ENCODE data around the gene FAM185A. TPM values are rescaled to one million over a fixed set of nuclear protein-coding genes. Genes with fewer than 3 reads are reported as not detected.
"Not testable (repeated sequence)": the region's sequence is repeated elsewhere in the genome, so short reads cannot be mapped to it uniquely, and the experiment has no call there.

Gene FAM185A
- total RNA-seq = 9.1 and 10.7 TPM in 2 replicates

DNA sequence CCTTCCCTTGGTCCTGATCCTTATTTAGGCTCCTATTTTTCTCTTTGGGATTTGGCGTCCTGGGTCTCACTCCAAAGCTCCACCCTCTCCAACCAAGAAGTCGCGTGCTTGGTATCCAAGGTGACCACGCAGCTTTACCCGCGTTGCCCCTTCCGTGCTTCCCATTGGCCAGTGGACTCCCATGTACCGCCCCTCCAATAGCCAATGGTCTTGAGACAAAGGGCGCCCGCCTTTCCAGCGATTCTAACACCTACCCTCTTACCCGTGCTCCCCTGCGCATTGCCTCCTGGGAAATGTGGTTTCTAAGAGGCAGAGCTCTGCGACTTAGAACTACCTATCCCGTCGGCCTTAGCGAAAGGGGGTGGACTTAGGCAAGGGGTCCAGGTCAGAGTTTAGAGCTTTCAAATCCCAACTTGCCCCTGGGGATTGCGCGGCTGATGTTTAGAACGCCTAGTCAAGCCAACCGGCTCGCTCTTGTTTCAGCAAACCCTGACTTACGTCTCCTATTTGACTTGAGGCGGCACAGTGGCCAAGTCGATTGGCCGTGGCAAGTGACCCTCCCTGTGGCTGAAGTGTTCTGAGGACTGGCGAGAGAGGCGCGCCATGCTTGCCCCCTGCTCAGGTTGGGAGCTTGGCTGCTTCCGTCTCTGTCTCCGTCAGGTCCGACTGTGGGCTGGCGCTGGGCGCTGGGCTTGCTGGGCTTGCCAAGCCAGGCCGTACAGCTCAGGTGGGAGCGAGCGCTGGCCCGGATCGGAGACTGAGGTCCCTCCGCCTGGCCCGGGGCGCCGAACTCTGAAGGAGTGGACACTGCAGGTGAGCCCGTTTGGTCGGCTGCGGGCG, at the start of gene FAM185A:
FAM185A (plus strand) TSS at position 395 of the 840 bp plus-strand sequence; CDS start at position 604, 209 bp downstream.
- Mint-ChIP-seq H3K27ac (peak within 1 kb of the TSS; percentile 85), H3K4me3 (peak within 1 kb of the TSS; percentile 79), H3K4me1 (ENCODE audit: low read depth) (peaks cover 18% of the 10 kb centered on the region)
- intact Hi-C loops (cut with micrococcal nuclease) = loop anchor here (1.0 to 5.0 kb wide), 4 partner anchors 325 to 593 kb away; partner anchors contain the start of genes DNAJC2, FBXL13, NAPEPLD and PMPCB
- not testable (repeated sequence) for H3K36me3 Mint-ChIP-seq (ENCODE audit: low read depth); H3K27me3 Mint-ChIP-seq (ENCODE audit: insufficient read depth); H3K9me3 Mint-ChIP-seq
- peak; percentile 94 for DNase-seq (ENCODE audit: low spot score)

DNA sequence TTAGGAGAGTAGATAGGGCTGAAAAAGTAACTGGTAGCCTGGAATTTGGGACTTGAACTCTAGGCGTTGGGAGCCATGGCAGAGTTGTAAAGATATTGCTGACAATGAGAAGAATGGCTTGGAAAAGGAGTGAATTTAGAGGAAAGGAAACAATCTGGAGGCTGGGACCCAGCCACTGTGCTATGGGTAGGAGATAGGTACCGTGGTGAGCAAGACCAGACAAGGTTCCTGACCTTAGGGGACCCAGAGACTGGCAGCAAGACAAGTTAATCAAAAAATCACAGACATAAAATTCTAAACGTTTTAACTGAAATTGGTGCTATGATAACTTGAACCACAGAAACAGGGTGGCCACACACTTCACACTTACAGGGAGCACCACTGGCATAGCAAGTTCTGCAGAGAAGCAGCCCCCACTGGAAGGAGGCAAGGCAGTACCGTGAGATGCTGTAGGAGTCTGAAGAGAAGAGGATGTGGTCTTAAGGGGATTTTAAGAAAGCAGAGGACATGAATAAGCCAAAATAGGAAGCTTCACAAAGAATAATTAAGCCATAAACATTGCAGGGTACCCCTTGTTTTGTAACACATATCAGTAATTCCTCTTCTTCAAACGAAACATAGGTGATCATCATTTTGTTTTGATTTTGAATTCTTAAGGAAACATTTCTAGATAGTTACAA, 35.6 kb upstream of the FAM185A start:
- Mint-ChIP-seq H3K4me3 (peak overlapping the region; percentile 62), H3K27ac (peak overlapping the region; percentile 86)
- H3K27me3 Mint-ChIP-seq (ENCODE audit: insufficient read depth); intact Hi-C loops (cut with micrococcal nuclease); H3K36me3 Mint-ChIP-seq (ENCODE audit: low read depth); H3K9me3 Mint-ChIP-seq; H3K4me1 Mint-ChIP-seq (ENCODE audit: low read depth): not testable (repeated sequence)
- DNase-seq (ENCODE audit: low spot score) = peak; percentile 11

DNA sequence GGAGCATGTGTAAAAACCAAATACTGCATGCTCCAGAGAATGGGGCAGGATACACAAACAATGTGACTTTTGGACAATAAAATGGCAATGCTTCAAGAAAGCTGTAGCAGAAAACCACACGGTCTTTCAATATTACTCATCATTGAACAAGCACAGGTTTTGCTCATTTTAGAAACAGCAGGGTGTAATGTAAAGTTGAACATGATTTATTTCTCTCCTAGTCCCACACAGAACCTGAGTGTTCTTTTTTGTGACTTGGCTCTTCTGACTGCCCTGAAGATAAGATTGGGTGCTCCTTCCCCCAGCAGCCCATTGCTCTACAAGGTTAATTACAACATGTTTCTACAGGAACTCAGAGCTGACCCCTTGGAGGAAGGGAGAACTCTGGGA, 35.1 kb upstream of the FAM185A start:
- intact Hi-C loops (cut with micrococcal nuclease); H3K27me3 Mint-ChIP-seq (ENCODE audit: insufficient read depth); H3K9me3 Mint-ChIP-seq; H3K36me3 Mint-ChIP-seq (ENCODE audit: low read depth); H3K4me1 Mint-ChIP-seq (ENCODE audit: low read depth); DNase-seq (ENCODE audit: low spot score): not testable (repeated sequence)
- H3K4me3 Mint-ChIP-seq = peak overlapping the region; percentile 62
- peak overlapping the region; percentile 86 for H3K27ac Mint-ChIP-seq

DNA sequence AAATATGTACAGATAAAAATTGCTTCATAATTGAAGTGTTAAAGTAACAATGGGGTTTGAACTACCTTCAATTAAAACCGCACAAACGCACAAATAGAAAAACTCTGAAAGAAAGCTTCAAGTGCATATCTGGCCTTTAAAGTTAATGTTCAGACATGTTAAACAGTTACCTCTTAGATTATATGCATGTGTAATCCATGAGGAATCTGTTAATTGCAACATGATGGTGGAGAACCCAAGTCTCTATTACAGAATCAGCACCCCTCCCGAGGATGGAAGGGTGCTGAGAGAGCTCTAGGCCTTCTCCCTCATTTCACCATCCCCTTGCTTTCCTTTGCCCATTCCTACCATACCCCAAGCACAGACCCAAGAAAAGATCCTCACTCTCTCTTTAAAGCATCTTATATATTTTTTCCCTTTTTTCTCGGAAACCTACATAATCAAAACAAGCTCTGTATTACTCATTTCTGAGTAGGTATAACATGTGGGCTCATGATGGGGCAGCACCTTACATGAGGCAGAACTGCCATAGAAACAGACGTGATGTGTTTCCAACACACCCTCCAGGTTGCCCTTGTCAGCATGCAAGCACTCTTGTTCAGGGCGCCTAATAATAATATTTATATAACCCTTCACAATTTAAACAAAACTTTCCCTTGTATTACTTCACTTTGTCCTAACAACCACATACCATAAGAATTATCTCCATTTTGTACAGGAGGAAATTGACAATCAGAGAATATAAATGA, 33.9 kb upstream of the FAM185A start:
- H3K4me3 Mint-ChIP-seq; intact Hi-C loops (cut with micrococcal nuclease); H3K27me3 Mint-ChIP-seq (ENCODE audit: insufficient read depth); H3K4me1 Mint-ChIP-seq (ENCODE audit: low read depth); H3K36me3 Mint-ChIP-seq (ENCODE audit: low read depth); H3K9me3 Mint-ChIP-seq; DNase-seq (ENCODE audit: low spot score): not testable (repeated sequence)
- H3K27ac Mint-ChIP-seq = peak overlapping the region; percentile 83

DNA sequence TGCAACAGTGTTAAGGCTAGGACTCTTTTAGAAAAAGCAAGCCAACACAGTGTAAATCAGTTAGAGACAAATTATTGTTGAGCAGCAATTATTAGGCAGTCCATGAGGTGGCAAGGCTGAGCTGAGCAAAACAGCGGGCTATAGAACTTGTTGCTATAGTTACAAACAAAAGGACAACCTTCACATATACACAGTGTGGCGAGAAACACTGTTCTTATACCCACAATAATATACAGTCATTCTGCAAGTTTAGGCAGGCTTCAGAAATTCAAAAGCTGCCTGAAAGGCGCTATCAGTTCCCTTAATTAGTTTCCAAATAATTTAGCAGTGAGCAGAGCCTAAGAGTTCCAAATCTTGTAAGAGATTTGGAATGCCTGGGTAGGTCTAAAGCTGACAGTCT, 33.1 kb upstream of the FAM185A start:
- H3K4me1 Mint-ChIP-seq (ENCODE audit: low read depth); H3K4me3 Mint-ChIP-seq; H3K36me3 Mint-ChIP-seq (ENCODE audit: low read depth); DNase-seq (ENCODE audit: low spot score); H3K27me3 Mint-ChIP-seq (ENCODE audit: insufficient read depth); intact Hi-C loops (cut with micrococcal nuclease); H3K9me3 Mint-ChIP-seq: not testable (repeated sequence)
- peak overlapping the region; percentile 83 for H3K27ac Mint-ChIP-seq

DNA sequence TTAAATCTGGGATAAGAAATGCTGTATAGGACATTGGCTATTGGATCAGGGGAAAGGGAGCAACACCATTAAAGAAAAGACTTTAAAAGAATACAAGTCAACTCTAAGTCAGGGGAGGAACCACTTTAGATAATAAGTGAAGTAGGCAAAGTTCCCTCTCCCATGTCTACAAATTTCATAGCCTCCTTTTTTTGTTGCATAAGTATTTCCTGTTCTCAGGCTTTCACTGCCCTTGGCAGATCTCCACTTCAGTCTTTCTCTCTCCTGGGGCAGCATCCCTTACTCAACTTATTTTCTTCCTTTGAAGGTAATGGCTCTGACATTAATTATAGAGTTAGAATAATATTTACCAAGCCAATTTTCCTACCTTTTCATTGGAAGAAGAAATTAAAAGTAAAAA, 30.3 kb upstream of the FAM185A start:
- intact Hi-C loops (cut with micrococcal nuclease); H3K4me3 Mint-ChIP-seq: not testable (repeated sequence)

DNA sequence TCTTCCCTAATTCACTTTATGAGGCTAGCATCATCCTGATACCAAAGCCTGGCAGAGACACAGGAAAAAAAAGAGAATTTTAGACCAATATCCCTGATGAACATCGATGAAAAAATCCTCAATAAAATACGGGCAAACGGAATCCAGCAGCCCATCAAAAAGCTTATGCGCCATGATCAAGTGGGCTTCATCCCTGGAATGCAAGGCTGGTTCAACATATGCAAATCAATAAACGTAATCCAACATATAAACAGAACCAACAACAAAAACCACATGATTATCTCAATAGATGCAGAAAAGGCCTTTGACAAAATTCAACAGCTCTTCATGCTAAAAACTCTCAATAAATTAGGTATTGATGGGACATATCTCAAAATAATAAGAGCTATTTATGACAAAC, 22.6 kb upstream of the FAM185A start:
- H3K9me3 Mint-ChIP-seq; H3K4me1 Mint-ChIP-seq (ENCODE audit: low read depth); H3K27ac Mint-ChIP-seq; H3K4me3 Mint-ChIP-seq; DNase-seq (ENCODE audit: low spot score); H3K36me3 Mint-ChIP-seq (ENCODE audit: low read depth); intact Hi-C loops (cut with micrococcal nuclease): not testable (repeated sequence)
- peaks cover 10% of the 10 kb centered on the region for H3K27me3 Mint-ChIP-seq (ENCODE audit: insufficient read depth)

More for the DNA sequence above, 30.3 kb upstream of the FAM185A start:
- not testable (repeated sequence) for H3K36me3 Mint-ChIP-seq (ENCODE audit: low read depth); DNase-seq (ENCODE audit: low spot score); H3K9me3 Mint-ChIP-seq; H3K27me3 Mint-ChIP-seq (ENCODE audit: insufficient read depth); H3K27ac Mint-ChIP-seq; H3K4me1 Mint-ChIP-seq (ENCODE audit: low read depth)

DNA sequence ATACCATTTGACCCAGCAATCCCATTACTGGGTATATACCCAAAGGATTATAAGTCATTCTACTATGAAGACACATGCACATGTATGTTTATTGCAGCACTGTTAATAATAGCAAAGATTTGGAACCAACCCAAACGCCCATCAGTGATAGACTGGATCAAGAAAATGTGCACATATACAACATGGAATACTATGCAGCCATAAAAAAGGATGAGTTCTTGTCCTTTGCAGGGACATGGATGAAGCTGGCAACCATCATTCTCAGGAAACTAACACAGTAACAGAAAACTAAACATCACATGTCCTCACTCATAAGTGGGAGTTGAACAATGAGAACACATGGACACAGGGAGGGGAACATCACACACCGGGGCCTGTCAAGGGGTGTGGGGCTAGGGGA, 19.1 kb upstream of the FAM185A start:
- H3K36me3 Mint-ChIP-seq (ENCODE audit: low read depth); H3K27me3 Mint-ChIP-seq (ENCODE audit: insufficient read depth); H3K4me1 Mint-ChIP-seq (ENCODE audit: low read depth); DNase-seq (ENCODE audit: low spot score); H3K4me3 Mint-ChIP-seq; H3K9me3 Mint-ChIP-seq; intact Hi-C loops (cut with micrococcal nuclease); H3K27ac Mint-ChIP-seq: not testable (repeated sequence)

DNA sequence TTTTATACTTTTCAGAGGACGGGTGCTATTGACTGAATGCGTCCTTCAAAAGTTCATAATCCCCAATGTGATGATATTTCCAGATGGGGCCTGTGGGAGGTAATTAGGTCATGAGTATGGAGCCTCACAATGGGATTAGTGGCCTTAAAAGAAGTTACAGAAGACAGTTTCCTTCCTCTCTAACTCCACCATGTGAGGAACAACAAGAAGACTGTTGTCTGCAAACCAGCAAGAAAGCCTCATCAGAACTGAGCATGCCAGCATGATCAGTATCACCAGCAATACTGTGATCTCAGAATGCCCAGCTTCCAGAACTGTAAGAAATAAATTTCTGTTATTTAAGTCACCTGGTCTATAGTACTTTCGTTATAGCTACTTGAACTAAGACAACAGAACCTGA, 18.4 kb upstream of the FAM185A start:
- H3K4me1 Mint-ChIP-seq (ENCODE audit: low read depth) = not testable (repeated sequence)

DNA sequence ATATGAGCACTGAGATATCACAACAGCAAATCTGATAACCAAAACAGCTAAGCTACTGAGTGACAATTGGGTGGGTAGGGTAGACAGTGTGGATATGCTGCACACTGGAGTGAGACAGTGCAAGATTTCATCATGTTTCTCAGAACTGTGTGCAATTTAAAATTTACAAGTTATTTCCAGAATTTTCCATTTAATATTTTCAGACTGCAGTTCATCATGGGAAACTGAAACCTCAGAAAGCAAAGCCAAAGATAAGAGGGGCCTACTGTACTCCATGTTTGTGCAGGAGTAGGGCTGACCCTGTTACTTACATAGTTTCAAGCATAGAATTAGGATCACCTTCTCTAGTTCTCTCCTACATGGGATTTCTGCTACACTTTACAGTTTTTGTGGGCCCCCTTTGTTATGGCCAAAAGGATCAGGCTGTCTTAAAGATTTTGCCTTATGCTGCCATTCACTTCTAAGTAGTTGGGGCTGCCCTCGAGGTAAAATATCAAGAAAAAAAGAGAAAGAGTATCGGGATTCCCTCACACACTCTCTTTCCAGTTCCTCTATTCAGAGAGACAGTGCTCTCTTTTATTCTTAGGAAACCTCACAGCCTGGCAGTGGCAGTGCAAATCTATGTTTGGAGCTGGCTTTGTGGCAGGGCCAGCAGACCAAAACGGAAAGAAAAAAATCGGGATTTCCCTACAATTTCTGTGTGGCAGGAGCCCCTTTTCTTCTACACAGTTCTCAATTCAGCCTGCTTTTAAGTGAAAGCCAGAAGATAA, 6.6 kb upstream of the FAM185A start:
- H3K27ac Mint-ChIP-seq; intact Hi-C loops (cut with micrococcal nuclease); H3K27me3 Mint-ChIP-seq (ENCODE audit: insufficient read depth); H3K4me3 Mint-ChIP-seq; H3K36me3 Mint-ChIP-seq (ENCODE audit: low read depth); DNase-seq (ENCODE audit: low spot score); H3K9me3 Mint-ChIP-seq; H3K4me1 Mint-ChIP-seq (ENCODE audit: low read depth): not testable (repeated sequence)

More for the DNA sequence above, 18.4 kb upstream of the FAM185A start:
- H3K27me3 Mint-ChIP-seq (ENCODE audit: insufficient read depth) = peaks cover 11% of the 10 kb centered on the region
- H3K9me3 Mint-ChIP-seq; intact Hi-C loops (cut with micrococcal nuclease); H3K27ac Mint-ChIP-seq; H3K4me3 Mint-ChIP-seq; DNase-seq (ENCODE audit: low spot score); H3K36me3 Mint-ChIP-seq (ENCODE audit: low read depth): not testable (repeated sequence)

DNA sequence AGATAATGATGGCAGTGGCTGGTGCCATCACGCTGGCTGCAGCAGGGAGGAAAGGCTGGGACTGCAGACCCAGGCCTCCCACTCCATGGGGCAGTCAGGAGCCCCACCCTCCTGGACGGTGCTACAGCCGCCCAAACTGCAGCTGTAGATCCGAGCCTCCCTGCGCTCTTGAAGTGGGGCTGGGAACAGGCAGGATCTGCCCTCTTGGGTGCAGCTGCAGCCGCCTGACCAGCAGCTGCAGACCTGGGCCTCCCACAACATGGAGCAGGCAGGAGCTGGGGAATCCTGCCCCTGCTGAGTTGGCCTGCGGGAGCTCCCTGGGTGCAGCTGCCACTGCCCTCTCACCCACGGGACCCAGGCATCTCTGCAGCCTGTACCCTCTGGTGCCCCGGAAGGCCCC, 4.9 kb upstream of the FAM185A start:
- DNase-seq (ENCODE audit: low spot score); H3K27ac Mint-ChIP-seq; intact Hi-C loops (cut with micrococcal nuclease); H3K27me3 Mint-ChIP-seq (ENCODE audit: insufficient read depth); H3K36me3 Mint-ChIP-seq (ENCODE audit: low read depth); H3K9me3 Mint-ChIP-seq; H3K4me3 Mint-ChIP-seq: not testable (repeated sequence)
- H3K4me1 Mint-ChIP-seq (ENCODE audit: low read depth) = peaks cover 19% of the 10 kb centered on the region

DNA sequence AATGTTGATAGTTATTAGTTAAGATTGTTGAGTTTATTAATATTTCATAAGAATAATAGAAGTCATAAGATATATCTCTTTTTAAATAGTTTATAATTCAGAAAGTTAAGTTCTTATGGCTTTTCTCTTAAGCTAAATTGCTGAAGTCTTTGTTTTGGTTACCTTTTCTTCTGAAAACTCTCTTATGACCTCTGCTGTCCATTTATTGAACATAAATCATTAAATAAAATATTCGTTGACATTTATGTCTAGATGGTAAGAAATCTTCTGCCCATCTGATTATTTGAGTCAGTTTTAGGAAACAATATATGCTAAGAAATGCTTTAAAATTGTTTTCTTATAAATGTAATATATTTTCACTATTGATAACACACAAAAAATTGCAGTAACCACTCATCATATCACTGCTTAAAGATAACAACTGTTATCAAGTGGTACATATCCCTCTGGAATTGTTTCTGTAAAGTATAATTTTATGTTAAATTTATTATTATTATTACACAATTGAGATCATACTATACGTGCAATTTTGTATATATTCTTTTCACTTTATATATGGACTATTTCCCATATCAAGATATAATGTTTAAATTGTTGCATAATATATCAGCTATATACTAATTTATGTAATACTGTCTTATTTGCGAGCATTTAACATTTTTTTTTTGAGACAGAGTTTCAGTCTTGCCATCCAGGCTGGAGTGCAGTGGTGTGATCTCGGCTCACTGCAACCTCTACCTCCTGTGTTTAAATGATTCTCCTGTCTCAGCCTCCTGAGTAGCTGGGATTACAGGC, 3.1 kb upstream of the FAM185A start:
- H3K4me3 Mint-ChIP-seq; H3K27me3 Mint-ChIP-seq (ENCODE audit: insufficient read depth); H3K27ac Mint-ChIP-seq; H3K9me3 Mint-ChIP-seq; H3K36me3 Mint-ChIP-seq (ENCODE audit: low read depth); DNase-seq (ENCODE audit: low spot score): not testable (repeated sequence)
- intact Hi-C loops (cut with micrococcal nuclease) = loop anchor here (5.0 kb wide), 2 partner anchors 552 to 597 kb away; partner anchors contain the start of genes DNAJC2 and PMPCB
- H3K4me1 Mint-ChIP-seq (ENCODE audit: low read depth) = peaks cover 27% of the 10 kb centered on the region

All from activated T-helper 1 cell treated with anti-CD3 and anti-CD28 coated beads, Interleukin-12 subunit alpha, Interleukin-12 subunit beta, Interleukin-2, Interleukin-4 antibody, amounts not matched to agents 30 ng/mL and 10 ng/mL and 1 ng/mL, durations not matched to agents 14 hours and 24 hours and 36 hours (primary cell).